Colonic mucosa (tissue), 4 donors: Measurements from ENCODE around the gene MS4A13. TPM values are rescaled to one million over a fixed set of nuclear protein-coding genes. Genes with fewer than 3 reads are reported as not detected.

ENCODE experiments used
- DNase-seq: peaks from one replicate; pipeline ENCODE4 v3.0.0-alpha.2; 2020
- H3K27ac ChIP-seq: fragments of 200-600 bp; one replicate; pipeline ENCODE4 v1.8.0; 2021
- H3K27me3 ChIP-seq: fragments of 200-600 bp; one replicate; pipeline ENCODE4 v1.8.0; 2021
- H3K36me3 ChIP-seq: fragments of 200-600 bp; one replicate; pipeline ENCODE4 v1.8.0; 2021
- H3K4me1 ChIP-seq: fragments of 200-600 bp; one replicate; pipeline ENCODE4 v1.8.0; 2021; ENCODE audit warnings: mild to moderate bottlenecking
- H3K4me3 ChIP-seq: fragments of 200-600 bp; one replicate; pipeline ENCODE4 v1.8.0; 2021
- H3K9ac ChIP-seq, 2 donors: one replicate each; pipeline ENCODE4 v1.7.0; 2013; ENCODE audit warnings: control low read depth in 2 of 2, low read depth in 2 of 2, low read length in 2 of 2
- H3K9me3 ChIP-seq: fragments of 200-600 bp; one replicate; pipeline ENCODE4 v1.8.0; 2021
- CTCF ChIP-seq: fragments of 200-600 bp; IDR thresholded peaks from one replicate; pipeline ENCODE4 v1.8.0; 2022; ENCODE audit warnings: antibody characterized with exemption, mild to moderate bottlenecking
- intact Hi-C: fragments of 100-400 bp; cut with DNase I; formaldehyde crosslinking; loops from one replicate; pipeline ENCODE4 v1.14.1; 2022
- total RNA-seq, 2 donors: library from RNA; stranded (reverse); fragmentation: NEBNext Ultra II Directional in 1 of 2; extraction: Animal tissue kit (Norgen Biotek cat#: 25700) in 1 of 2; gene quantifications; one replicate each; pipeline ENCODE4 v1.2.1, GENCODE V29; 2021
- donor health status: healthy.
- donor health status: DM: no; HTN: no; CAD: no.
- donor health status: DM: no; HTN: no; CAD: no.

Gene MS4A13
- total RNA-seq, 2 donors from 2014 or later, result not detected

GRCh38 chr11:60485987-60486386, 29.2 kb upstream of the MS4A13 start:
- Histone ChIP-seq H3K36me3 (no peaks in the 10 kb centered on the region), H3K9me3 (no peaks in the 10 kb centered on the region), H3K27me3 (no peaks in the 10 kb centered on the region), H3K27ac (no peak overlapping the region), H3K4me1 (no peaks in the 10 kb centered on the region), H3K9ac (no peak overlapping the region), H3K4me3 (no peak overlapping the region)
- peak; percentile 47 for DNase-seq
- intact Hi-C loops, result loop anchor here (5.0 kb wide), 1 partner anchor 124 kb away; no protein-coding TSS in a partner anchor
- peak; percentile 39 for TF ChIP-seq CTCF

GRCh38 chr11:60492488-60493009, 22.6 kb upstream of the MS4A13 start, which contains the start of gene MS4A12:
Gene MS4A12 (plus strand): TSS chr11:60492778. CDS start chr11:60497319, 4,541 bp downstream.
- DNase-seq, result no peak
- intact Hi-C loops, result no loop called here
- no peak for TF ChIP-seq CTCF
- Histone ChIP-seq H3K9me3 (no peaks in the 10 kb centered on the region), H3K36me3 (no peaks in the 10 kb centered on the region), H3K27ac (peak within 1 kb of the TSS; percentile 18), H3K9ac (peak within 1 kb of the TSS in 1 of 2 donors; percentile 19), H3K4me3 (no peak within 1 kb of the TSS), H3K4me1 (no peaks in the 10 kb centered on the region), H3K27me3 (no peaks in the 10 kb centered on the region)

- no peak for TF ChIP-seq CTCF
These were observed 21.7 kb upstream of the MS4A13 start for GRCh38 chr11:60493454-60493853.

GRCh38 chr11:60498399-60498798, 16.8 kb upstream of the MS4A13 start:
- H3K9me3 ChIP-seq, result no peaks in the 10 kb centered on the region
- no peak for DNase-seq
- H3K27me3 ChIP-seq, result no peaks in the 10 kb centered on the region
- peak overlapping the region in 1 of 2 donors; percentile 43 for H3K9ac ChIP-seq
- peak overlapping the region; percentile 79 for H3K27ac ChIP-seq
- TF ChIP-seq CTCF, result no peak
- intact Hi-C loops, result no loop called here
- no peaks in the 10 kb centered on the region for H3K36me3 ChIP-seq
- H3K4me1 ChIP-seq, result peaks cover 21% of the 10 kb centered on the region
- no peak overlapping the region for H3K4me3 ChIP-seq

More at GRCh38 chr11:60493454-60493853, 21.7 kb upstream of the MS4A13 start:
- Histone ChIP-seq H3K9ac (no peak overlapping the region), H3K27ac (peak overlapping the region; percentile 2), H3K9me3 (no peaks in the 10 kb centered on the region), H3K27me3 (no peaks in the 10 kb centered on the region), H3K4me1 (no peaks in the 10 kb centered on the region), H3K36me3 (no peaks in the 10 kb centered on the region), H3K4me3 (no peak overlapping the region)
- DNase-seq, result no peak
- intact Hi-C loops, result no loop called here

- peak; percentile 56 for DNase-seq
- intact Hi-C loops, result no loop called here
- peak overlapping the region; percentile 79 for H3K27ac ChIP-seq
These were observed 16.3 kb upstream of the MS4A13 start for GRCh38 chr11:60498853-60499252.

More at GRCh38 chr11:60498853-60499252, 16.3 kb upstream of the MS4A13 start:
- Histone ChIP-seq H3K9ac (peak overlapping the region in 1 of 2 donors; percentile 43), H3K27me3 (no peaks in the 10 kb centered on the region), H3K36me3 (no peaks in the 10 kb centered on the region), H3K4me3 (no peak overlapping the region), H3K9me3 (no peaks in the 10 kb centered on the region), H3K4me1 (peaks cover 21% of the 10 kb centered on the region)
- no peak for TF ChIP-seq CTCF
